HCT116 (cell line): ENCODE results near the gene NF1. TPM values are rescaled to one million over a fixed set of nuclear protein-coding genes. Genes with fewer than 3 reads are reported as not detected.
"Not testable (repeated sequence)": the region's sequence is repeated elsewhere in the genome, so short reads cannot be mapped to it uniquely, and the experiment has no call there.

Experiments used
- ATAC-seq: fragments of 200-7000 bp; cut with Tn5 transposase; 2 replicates; pipeline ENCODE4 v1.9.1; 2020; ENCODE audit warnings: mild to moderate bottlenecking, moderate library complexity
- BruUV-seq: library from RNA; stranded (reverse); fragments of 400-500 nt; replicated peaks from 2 replicates; lab custom pipeline; 2021; lab: Mats Ljungman, UMichigan
- CTCF ChIA-PET: fragments of 300-600 bp; sonication (Branson Sonifier 250); formaldehyde crosslinking; loops from one replicate; lab custom pipeline; 2021; ENCODE audit warnings: antibody characterized with exemption; lab: Charles Lee
- POLR2A ChIA-PET: fragments of 300-600, 350-600 bp; sonication (Branson Sonifier 250); formaldehyde crosslinking; loops from one replicate; lab custom pipeline; 2021; ENCODE audit warnings: antibody characterized with exemption; lab: Charles Lee
- RAD21 ChIA-PET, 2 experiments: fragments of 300-600 bp; sonication (Branson Sonifier 250); formaldehyde crosslinking; loops; one replicate each; lab custom pipeline; 2023; ENCODE audit warnings: low total read pairs in 2 of 2; ENCODE audit not compliant: uncharacterized antibody in 2 of 2, unreplicated experiment in 2 of 2, low non-redundant PET in 1 of 2; lab: Charles Lee
- DNase-seq: peaks from one replicate; pipeline ENCODE4 v3.0.0-alpha.2; 2010; ENCODE audit warnings: low read depth, low spot score
- H2AFZ ChIP-seq: fragments of 200-600 bp; shearing (Covaris generic), sonication (generic); 2 replicates; pipeline ENCODE4 v1.6.1; 2017; ENCODE audit warnings: low read depth, mixed run types, mixed read lengths, antibody characterized with exemption, low read length; ENCODE audit not compliant: poor library complexity, severe bottlenecking
- H3K27ac ChIP-seq: 2 replicates; pipeline ENCODE4 v1.5.1; 2012; ENCODE audit warnings: low read depth, low read length
- H3K27me3 ChIP-seq: fragments of 200-600 bp; sonication (generic); 2 replicates; pipeline ENCODE4 v1.6.1; 2016; ENCODE audit warnings: mixed run types, low read length, mixed read lengths; ENCODE audit not compliant: insufficient read depth
- H3K36me3 ChIP-seq, 2 experiments: fragments of 200-500 bp in 1 of 2; fragments of 200-600 bp in 1 of 2; sonication (Bioruptor generic) in 1 of 2; sonication (generic) in 1 of 2; 2 replicates each; pipeline versions ENCODE4 v1.5.1 to v1.6.1; 2014 to 2016; ENCODE audit warnings: low read length in 2 of 2, inconsistent platforms in 1 of 2, mixed read lengths in 1 of 2, mixed run types in 1 of 2; ENCODE audit not compliant: insufficient read depth in 2 of 2, control insufficient read depth in 1 of 2
- H3K4me1 ChIP-seq, 2 experiments: fragments of 200-600 bp in 1 of 2; sonication (generic) in 1 of 2; 2 replicates each; pipeline versions ENCODE4 v1.5.1 to v1.6.1; 2012 to 2017; ENCODE audit warnings: low read length in 2 of 2, inconsistent platforms in 1 of 2, mild to moderate bottlenecking in 1 of 2, mixed read lengths in 1 of 2, mixed run types in 1 of 2, moderate library complexity in 1 of 2; ENCODE audit not compliant: insufficient read depth in 2 of 2, control insufficient read depth in 1 of 2
- H3K4me2 ChIP-seq: fragments of 200-600 bp; sonication (generic); 2 replicates; pipeline ENCODE4 v1.6.1; 2017; ENCODE audit warnings: mixed run types, low read length, mixed read lengths
- H3K4me3 ChIP-seq, 2 experiments: fragments of 200-600 bp in 1 of 2; sonication (generic) in 1 of 2; replicated peaks in 1 of 2; 2 replicates each; pipeline ENCODE4 v1.5.1; 2011 to 2016; ENCODE audit warnings: low read length in 2 of 2, control low read depth in 1 of 2, low read depth in 1 of 2, mild to moderate bottlenecking in 1 of 2, mixed read lengths in 1 of 2, mixed run types in 1 of 2
- H3K79me2 ChIP-seq: fragments of 200-600 bp; sonication (generic); 2 replicates; pipeline ENCODE4 v1.6.1; 2017; ENCODE audit warnings: mild to moderate bottlenecking, mixed run types, low read length, moderate library complexity, mixed read lengths; ENCODE audit not compliant: insufficient read depth
- H3K9ac ChIP-seq: fragments of 200-600 bp; sonication (generic); 2 replicates; pipeline ENCODE4 v1.6.1; 2016; ENCODE audit warnings: low read length, mixed read lengths
- H3K9me2 ChIP-seq: fragments of 200-600 bp; sonication (generic), shearing (Covaris generic); 2 replicates; pipeline ENCODE4 v1.6.1; 2017; ENCODE audit warnings: mixed run types, mild to moderate bottlenecking, moderate library complexity; ENCODE audit not compliant: insufficient read depth
- H3K9me3 ChIP-seq, 2 experiments: fragments of 200-500 bp in 1 of 2; fragments of 200-600 bp in 1 of 2; sonication (Bioruptor generic) in 1 of 2; sonication (generic) in 1 of 2; 2 replicates each; pipeline ENCODE4 v1.6.1; 2014 to 2017; ENCODE audit warnings: low read length in 2 of 2, mixed read lengths in 2 of 2, inconsistent platforms in 1 of 2, low read depth in 1 of 2, mild to moderate bottlenecking in 1 of 2, mixed run types in 1 of 2, moderate library complexity in 1 of 2; ENCODE audit not compliant: control insufficient read depth in 1 of 2, insufficient read depth in 1 of 2
- H4K20me1 ChIP-seq: fragments of 200-600 bp; sonication (generic), shearing (Covaris generic); 2 replicates; pipeline ENCODE4 v1.6.1; 2017; ENCODE audit warnings: mixed run types, mild to moderate bottlenecking, moderate library complexity; ENCODE audit not compliant: insufficient read depth
- ATF3 ChIP-seq: IDR thresholded peaks from 2 replicates; pipeline ENCODE4 v1.6.1; 2012
- CBX3 ChIP-seq: IDR thresholded peaks from 2 replicates; pipeline ENCODE4 v1.6.1; 2012; ENCODE audit warnings: low read depth
- EGR1 ChIP-seq: IDR thresholded peaks from 2 replicates; pipeline ENCODE4 v1.6.1; 2012; ENCODE audit warnings: low read depth
- ELF1 ChIP-seq: IDR thresholded peaks from 2 replicates; pipeline ENCODE4 v1.6.1; 2012; ENCODE audit warnings: low read depth, borderline replicate concordance
- EZH2phosphoT487 ChIP-seq: fragments of 200-600 bp; IDR thresholded peaks from 2 replicates; pipeline ENCODE4 v1.6.1; 2018; ENCODE audit warnings: antibody characterized with exemption, borderline replicate concordance
- FOSL1 ChIP-seq: IDR thresholded peaks from 2 replicates; pipeline ENCODE4 v1.6.1; 2012; ENCODE audit warnings: low read depth
- JUND ChIP-seq: IDR thresholded peaks from 2 replicates; pipeline ENCODE4 v1.6.1; 2012
- MAX ChIP-seq: IDR thresholded peaks from 2 replicates; pipeline ENCODE4 v1.6.1; 2012
- POLR2A ChIP-seq: IDR thresholded peaks from 2 replicates; pipeline ENCODE4 v1.7.0; 2011; ENCODE audit warnings: borderline replicate concordance; ENCODE audit not compliant: insufficient read depth, insufficient read length; ENCODE audit errors: extremely low read depth
- RAD21 ChIP-seq: IDR thresholded peaks from 2 replicates; pipeline ENCODE4 v1.6.1; 2012; ENCODE audit warnings: low read depth, mild to moderate bottlenecking
- REST ChIP-seq: IDR thresholded peaks from 2 replicates; pipeline ENCODE4 v1.6.1; 2012; ENCODE audit warnings: low read depth
- SP1 ChIP-seq: IDR thresholded peaks from 2 replicates; pipeline ENCODE4 v1.6.1; 2012; ENCODE audit warnings: low read depth
- SRF ChIP-seq: IDR thresholded peaks from 2 replicates; pipeline ENCODE4 v1.6.1; 2012; ENCODE audit warnings: low read depth
- ZFX ChIP-seq: fragments of 450-650 bp; IDR thresholded peaks from 2 replicates; pipeline ENCODE4 v1.6.1; 2017
- intact Hi-C: fragments of 100-400 bp; cut with micrococcal nuclease; formaldehyde crosslinking; loops from 2 replicates; pipeline ENCODE4 v1.10.0; 2022
- total RNA-seq: library from RNA; stranded (reverse); gene quantifications from one replicate; pipeline ENCODE4 v1.2.1, GENCODE V29; 2021; ENCODE audit not compliant: unreplicated experiment

Gene NF1
- total RNA-seq, 1 experiment from 2014 or later: 20.8 TPM

- H3K27me3 ChIP-seq, H3K9ac ChIP-seq, H3K27ac ChIP-seq, H3K4me3 ChIP-seq, BruUV-seq, POLR2A ChIA-PET, DNase-seq, H3K4me2 ChIP-seq, intact Hi-C loops, RAD21 ChIA-PET, CTCF ChIA-PET, ATAC-seq, H3K9me3 ChIP-seq, H2AFZ ChIP-seq, H3K36me3 ChIP-seq, H3K9me2 ChIP-seq: not testable (repeated sequence)
- Histone ChIP-seq H3K4me1 (peaks cover 0 to 14% of the 10 kb centered on the region in 2 experiments; a peak in 2 of 4 replicates), H4K20me1 (peaks cover 12% of the 10 kb centered on the region), H3K79me2 (peaks cover 86% of the 10 kb centered on the region)
These were observed 18.6 kb downstream of the NF1 start for GRCh38 chr17:31113368-31113767.

GRCh38 chr17:31113939-31114338, 19.2 kb downstream of the NF1 start:
- H3K4me1 ChIP-seq: peaks cover 0 to 14% of the 10 kb centered on the region in 2 experiments; a peak in 2 of 4 replicates
- H3K36me3 ChIP-seq: no peaks in the 10 kb centered on the region
- ATAC-seq (no peak), DNase-seq (no peak)
- H3K27me3 ChIP-seq: no peaks in the 10 kb centered on the region
- no peak for TF ChIP-seq JUND
- no peak for TF ChIP-seq CBX3
- TF ChIP-seq SP1: no peak
- TF ChIP-seq FOSL1: no peak
- no peak for TF ChIP-seq RAD21
- TF ChIP-seq POLR2A: no peak
- no peak for TF ChIP-seq EGR1
- no peak for TF ChIP-seq REST
- no peak for TF ChIP-seq SRF
- no peak for TF ChIP-seq ELF1
- TF ChIP-seq ATF3: no peak
- TF ChIP-seq EZH2phosphoT487: no peak
- TF ChIP-seq ZFX: no peak
- no peak for TF ChIP-seq MAX
- no TSS peak for BruUV-seq
- no peak overlapping the region for H3K27ac ChIP-seq
- intact Hi-C loops: no loop called here
- ChIA-PET POLR2A (no interaction called here), RAD21 (no interaction called here), CTCF (no interaction called here)
- no peak overlapping the region for H3K4me3 ChIP-seq
- H3K4me2 ChIP-seq: no peak overlapping the region
- H4K20me1 ChIP-seq: peaks cover 9% of the 10 kb centered on the region
- H3K9me2 ChIP-seq: no peaks in the 10 kb centered on the region
- no peak overlapping the region for H2AFZ ChIP-seq
- H3K79me2 ChIP-seq: peaks cover 86% of the 10 kb centered on the region
- no peak overlapping the region for H3K9ac ChIP-seq
- H3K9me3 ChIP-seq: no peaks in the 10 kb centered on the region
